ENCODE results near the gene GP2.

GP2 gene

DNA sequence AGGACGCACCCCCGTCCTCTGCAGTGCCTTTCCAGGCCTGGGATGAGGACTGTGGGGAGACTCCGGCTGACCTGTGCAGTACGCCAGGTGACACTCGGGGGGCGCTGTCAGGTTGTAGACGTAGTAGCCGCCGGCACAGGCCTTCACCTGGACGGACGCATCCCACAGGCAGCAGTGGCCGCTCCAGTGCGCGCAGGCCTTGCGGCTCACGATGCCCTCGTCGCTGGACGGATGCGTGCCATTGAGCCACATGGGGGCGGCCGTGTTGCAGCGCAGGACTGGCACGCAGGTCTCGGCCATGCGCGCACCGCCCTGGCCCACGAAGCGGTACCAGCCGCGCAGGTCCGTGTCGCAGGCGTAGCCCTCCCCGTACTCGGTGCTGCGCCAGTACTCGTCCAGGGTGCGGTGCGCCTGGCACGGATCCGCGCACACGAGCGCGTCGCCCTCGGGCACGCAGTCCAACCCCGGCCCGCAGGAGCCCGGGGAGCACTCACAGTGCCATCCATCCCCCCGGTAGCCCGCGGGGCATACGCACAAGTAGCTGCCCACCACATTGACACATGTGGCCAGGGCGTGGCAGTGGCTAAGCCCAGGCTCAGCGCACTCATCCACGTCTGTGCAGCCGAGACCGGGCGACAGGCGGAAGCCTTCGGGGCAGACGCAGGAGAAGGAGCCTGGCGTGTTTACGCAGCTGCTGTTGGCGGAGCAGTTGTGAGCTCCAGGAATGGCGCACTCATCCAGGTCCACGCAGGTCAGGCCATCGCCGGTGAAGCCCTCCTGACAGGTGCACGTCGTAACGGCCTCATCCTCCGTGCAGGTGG lies 21.3 kb upstream of the GP2 start:
- H3K9me3 ChIP-seq (ENCODE audit: insufficient read depth, low read depth, low read length), result no peaks in the 10 kb centered on the region
- H3K36me3 ChIP-seq (ENCODE audit: insufficient read depth, low read length), result no peaks in the 10 kb centered on the region
- H3K4me1 ChIP-seq (ENCODE audit: insufficient read depth, low read length), result peaks cover 3% of the 10 kb centered on the region; the same call in 1 of the 2 replicates
- H3K4me3 ChIP-seq (ENCODE audit: low read length), result no peak overlapping the region
- H3K27ac ChIP-seq (ENCODE audit: low read depth, low read length), result no peak overlapping the region
- WGBS, result 95% methylated on average over 77 of the region's 77 CpGs
- H3K9ac ChIP-seq (ENCODE audit: low read depth, low read length), result no peak overlapping the region
- H3K27me3 ChIP-seq (ENCODE audit: insufficient read depth, low read length), result no peaks in the 10 kb centered on the region

DNA sequence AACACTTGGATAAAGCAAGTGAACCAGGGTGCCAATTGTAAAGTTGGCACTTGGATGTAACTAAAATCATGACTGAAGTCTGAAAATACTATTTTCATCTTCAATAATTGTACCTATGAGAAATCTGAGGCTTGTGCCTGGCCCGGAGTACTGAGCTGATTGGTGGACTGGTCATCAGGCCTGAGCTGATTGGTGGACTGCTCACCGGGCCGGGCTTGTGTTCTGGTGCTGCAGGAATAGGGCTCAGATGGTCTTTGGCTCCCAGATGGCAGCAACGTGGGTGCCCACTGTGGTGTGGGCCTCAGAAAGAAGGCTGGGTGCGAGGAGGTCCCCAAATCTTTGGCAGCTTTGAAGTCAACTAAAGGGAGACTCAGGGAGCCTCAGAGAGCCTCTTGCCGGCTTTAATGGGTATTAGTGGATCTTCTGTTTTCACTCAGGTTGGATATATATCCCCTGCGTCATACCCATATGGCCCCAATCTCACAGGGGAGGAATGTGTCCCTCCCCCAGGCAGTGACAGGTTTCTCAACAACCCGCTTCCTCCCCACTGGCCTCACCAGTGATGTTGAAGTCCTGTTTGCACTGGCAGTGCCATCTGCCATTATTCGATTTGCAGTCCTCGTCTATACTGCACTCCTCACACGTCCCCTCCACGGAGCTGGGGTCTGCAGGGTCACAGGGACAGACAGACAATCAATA lies 20.5 kb upstream of the GP2 start:
- no peaks in the 10 kb centered on the region for H3K36me3 ChIP-seq (ENCODE audit: insufficient read depth, low read length)
- H3K9me3 ChIP-seq (ENCODE audit: insufficient read depth, low read depth, low read length), result no peaks in the 10 kb centered on the region
- no peaks in the 10 kb centered on the region for H3K4me1 ChIP-seq (ENCODE audit: insufficient read depth, low read length)
- WGBS, result 93% methylated on average over 12 of the region's 12 CpGs
- H3K4me3 ChIP-seq (ENCODE audit: low read length), result no peak overlapping the region
- H3K9ac ChIP-seq (ENCODE audit: low read depth, low read length), result no peak overlapping the region
- H3K27ac ChIP-seq (ENCODE audit: low read depth, low read length), result no peak overlapping the region
- H3K27me3 ChIP-seq (ENCODE audit: insufficient read depth, low read length), result no peaks in the 10 kb centered on the region

DNA sequence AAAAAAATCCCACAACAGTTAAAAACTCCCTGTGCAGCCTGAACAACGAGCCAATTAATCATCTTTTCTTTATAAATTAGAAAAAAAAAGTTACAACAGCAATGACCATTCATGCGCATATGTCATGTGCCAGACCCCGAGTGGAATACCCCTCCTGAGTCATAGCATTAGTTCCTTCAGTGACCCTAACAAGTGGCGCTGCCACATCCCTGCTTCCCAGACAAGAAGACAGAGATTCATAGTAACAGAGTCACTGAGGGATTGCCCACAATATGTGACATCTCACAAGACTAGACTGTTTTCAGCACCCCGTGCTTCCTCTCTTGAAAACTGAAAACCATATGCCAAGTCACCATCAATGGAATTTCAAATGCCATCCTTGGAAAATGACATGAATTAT lies 17.3 kb upstream of the GP2 start:
- Histone ChIP-seq H3K9me3 (ENCODE audit: insufficient read depth, low read depth, low read length) (no peaks in the 10 kb centered on the region), H3K4me3 (ENCODE audit: low read length) (no peak overlapping the region), H3K27ac (ENCODE audit: low read depth, low read length) (no peak overlapping the region), H3K36me3 (ENCODE audit: insufficient read depth, low read length) (no peaks in the 10 kb centered on the region), H3K4me1 (ENCODE audit: insufficient read depth, low read length) (no peaks in the 10 kb centered on the region), H3K9ac (ENCODE audit: low read depth, low read length) (no peak overlapping the region), H3K27me3 (ENCODE audit: insufficient read depth, low read length) (no peaks in the 10 kb centered on the region)
- 91% methylated on average over 5 of the region's 5 CpGs for WGBS

DNA sequence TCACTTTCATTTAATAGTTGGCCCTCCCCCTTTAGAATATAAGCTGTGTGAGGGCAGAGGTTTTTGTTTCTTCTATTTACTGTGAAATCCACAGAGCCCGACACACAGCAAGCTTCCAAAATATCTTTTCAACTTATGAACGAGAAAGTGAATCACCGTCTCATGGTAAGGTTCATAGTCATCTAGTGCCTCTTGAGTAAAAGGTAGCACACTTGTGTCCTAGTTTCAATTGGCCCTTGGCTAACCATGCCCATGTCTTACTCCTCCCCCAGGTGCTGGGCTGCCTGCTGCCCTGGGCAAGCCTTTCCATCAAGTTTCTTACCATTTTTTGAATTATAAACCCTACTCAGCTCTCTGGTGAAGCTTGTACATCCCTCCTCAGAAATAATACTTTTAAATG lies 12.4 kb upstream of the GP2 start:
- no peak overlapping the region for H3K9ac ChIP-seq (ENCODE audit: low read depth, low read length)
- no peaks in the 10 kb centered on the region for H3K27me3 ChIP-seq (ENCODE audit: insufficient read depth, low read length)
- WGBS, result 92% methylated on average over 3 of the region's 3 CpGs
- H3K27ac ChIP-seq (ENCODE audit: low read depth, low read length), result no peak overlapping the region
- H3K4me1 ChIP-seq (ENCODE audit: insufficient read depth, low read length), result no peaks in the 10 kb centered on the region
- no peaks in the 10 kb centered on the region for H3K9me3 ChIP-seq (ENCODE audit: insufficient read depth, low read depth, low read length)
- no peak overlapping the region for H3K4me3 ChIP-seq (ENCODE audit: low read length)
- H3K36me3 ChIP-seq (ENCODE audit: insufficient read depth, low read length), result no peaks in the 10 kb centered on the region

- WGBS, result 75% methylated on average over 1 of the region's 2 CpGs
- Histone ChIP-seq H3K27ac (ENCODE audit: low read depth, low read length) (no peak overlapping the region), H3K9me3 (ENCODE audit: insufficient read depth, low read depth, low read length) (no peaks in the 10 kb centered on the region), H3K4me3 (ENCODE audit: low read length) (no peak overlapping the region), H3K36me3 (ENCODE audit: insufficient read depth, low read length) (no peaks in the 10 kb centered on the region), H3K27me3 (ENCODE audit: insufficient read depth, low read length) (no peaks in the 10 kb centered on the region), H3K4me1 (ENCODE audit: insufficient read depth, low read length) (no peaks in the 10 kb centered on the region), H3K9ac (ENCODE audit: low read depth, low read length) (no peak overlapping the region)
Measured at GRCh38 chr16:20336955-20337354, 9.6 kb upstream of the GP2 start.

DNA sequence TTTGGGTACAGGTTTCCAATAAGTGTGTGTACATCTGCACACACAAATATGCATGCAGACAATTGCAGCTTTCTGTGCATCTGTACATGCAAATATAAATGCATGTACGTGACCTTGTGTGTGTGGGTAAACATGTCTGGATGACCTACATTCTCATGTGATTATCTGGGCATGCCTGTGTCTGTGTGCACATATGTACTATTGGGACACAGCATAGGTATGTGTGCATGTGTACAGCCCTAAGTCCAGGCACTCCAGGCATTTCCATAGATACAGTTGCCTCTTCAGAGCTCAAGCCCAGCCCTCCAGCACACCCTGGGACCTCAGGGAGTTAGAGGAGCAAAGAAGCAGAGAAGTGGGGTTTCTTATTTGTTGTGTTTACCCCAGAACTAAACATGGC lies 7.1 kb upstream of the GP2 start:
- WGBS, result 94% methylated on average over 1 of the region's 1 CpG
- Histone ChIP-seq H3K27ac (ENCODE audit: low read depth, low read length) (no peak overlapping the region), H3K4me3 (ENCODE audit: low read length) (no peak overlapping the region), H3K9ac (ENCODE audit: low read depth, low read length) (no peak overlapping the region), H3K9me3 (ENCODE audit: insufficient read depth, low read depth, low read length) (no peaks in the 10 kb centered on the region), H3K4me1 (ENCODE audit: insufficient read depth, low read length) (no peaks in the 10 kb centered on the region), H3K27me3 (ENCODE audit: insufficient read depth, low read length) (no peaks in the 10 kb centered on the region), H3K36me3 (ENCODE audit: insufficient read depth, low read length) (no peaks in the 10 kb centered on the region)

DNA sequence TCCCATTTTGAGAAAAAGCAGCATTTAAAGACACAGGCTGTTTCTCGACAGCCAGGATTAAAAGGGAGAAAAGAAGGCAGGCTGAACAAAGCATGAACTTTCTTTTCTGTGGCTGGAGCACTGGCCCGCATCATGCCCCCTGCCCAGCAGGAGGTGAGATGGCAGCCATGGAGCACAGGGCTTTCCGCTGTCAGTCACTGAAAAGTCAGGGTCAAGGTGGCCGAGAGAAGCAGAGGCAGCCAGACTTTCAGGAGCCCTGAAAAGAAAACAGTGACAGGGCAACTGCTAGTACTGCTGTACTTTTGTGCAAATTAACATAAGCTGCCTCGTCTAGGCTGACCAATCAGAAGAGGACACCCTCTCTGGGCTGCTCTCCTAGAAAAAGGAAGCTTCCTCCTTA lies 5.8 kb upstream of the GP2 start:
- no peak overlapping the region for H3K27ac ChIP-seq (ENCODE audit: low read depth, low read length)
- no peaks in the 10 kb centered on the region for H3K9me3 ChIP-seq (ENCODE audit: insufficient read depth, low read depth, low read length)
- no peaks in the 10 kb centered on the region for H3K36me3 ChIP-seq (ENCODE audit: insufficient read depth, low read length)
- H3K4me3 ChIP-seq (ENCODE audit: low read length), result no peak overlapping the region
- H3K27me3 ChIP-seq (ENCODE audit: insufficient read depth, low read length), result no peaks in the 10 kb centered on the region
- H3K9ac ChIP-seq (ENCODE audit: low read depth, low read length), result no peak overlapping the region
- 76% methylated on average over 5 of the region's 5 CpGs for WGBS
- no peaks in the 10 kb centered on the region for H3K4me1 ChIP-seq (ENCODE audit: insufficient read depth, low read length)

DNA sequence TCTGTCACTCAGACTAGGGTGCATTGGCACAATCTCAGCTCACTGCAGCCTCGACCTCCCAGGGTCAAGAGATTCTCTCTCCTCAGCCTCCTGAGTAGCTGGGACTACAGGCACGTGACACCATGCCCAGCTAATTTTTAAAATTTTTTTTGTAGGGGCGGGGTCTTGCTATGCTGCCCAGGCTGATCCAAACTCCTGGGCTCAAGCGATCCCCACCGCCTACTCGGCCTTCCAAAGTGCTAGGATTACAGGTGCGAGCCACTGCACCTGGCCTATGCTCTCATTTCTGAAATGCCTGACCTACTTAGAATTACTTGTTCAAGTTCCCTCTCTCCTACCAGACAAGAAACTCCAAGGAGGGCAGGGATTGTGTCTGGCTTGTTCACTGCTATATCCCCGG lies 5.1 kb upstream of the GP2 start:
- WGBS, result 94% methylated on average over 8 of the region's 8 CpGs
- Histone ChIP-seq H3K36me3 (ENCODE audit: insufficient read depth, low read length) (no peaks in the 10 kb centered on the region), H3K9me3 (ENCODE audit: insufficient read depth, low read depth, low read length) (no peaks in the 10 kb centered on the region), H3K9ac (ENCODE audit: low read depth, low read length) (no peak overlapping the region), H3K4me3 (ENCODE audit: low read length) (no peak overlapping the region), H3K4me1 (ENCODE audit: insufficient read depth, low read length) (no peaks in the 10 kb centered on the region), H3K27me3 (ENCODE audit: insufficient read depth, low read length) (no peaks in the 10 kb centered on the region), H3K27ac (ENCODE audit: low read depth, low read length) (no peak overlapping the region)

GRCh38 chr16:20331635-20332034 lies 4.3 kb upstream of the GP2 start:
- no peak overlapping the region for H3K4me3 ChIP-seq (ENCODE audit: low read length)
- no peak overlapping the region for H3K9ac ChIP-seq (ENCODE audit: low read depth, low read length)
- H3K36me3 ChIP-seq (ENCODE audit: insufficient read depth, low read length), result no peaks in the 10 kb centered on the region
- no peak overlapping the region for H3K27ac ChIP-seq (ENCODE audit: low read depth, low read length)
- no peaks in the 10 kb centered on the region for H3K9me3 ChIP-seq (ENCODE audit: insufficient read depth, low read depth, low read length)
- H3K27me3 ChIP-seq (ENCODE audit: insufficient read depth, low read length), result no peaks in the 10 kb centered on the region
- H3K4me1 ChIP-seq (ENCODE audit: insufficient read depth, low read length), result no peaks in the 10 kb centered on the region
- WGBS, result 95% methylated on average over 5 of the region's 5 CpGs

GRCh38 chr16:20329392-20330138 lies 2.3 kb upstream of the GP2 start:
- no peaks in the 10 kb centered on the region for H3K27me3 ChIP-seq (ENCODE audit: insufficient read depth, low read length)
- no peaks in the 10 kb centered on the region for H3K9me3 ChIP-seq (ENCODE audit: insufficient read depth, low read depth, low read length)
- H3K4me1 ChIP-seq (ENCODE audit: insufficient read depth, low read length), result no peaks in the 10 kb centered on the region
- no peak overlapping the region for H3K9ac ChIP-seq (ENCODE audit: low read depth, low read length)
- no peak overlapping the region for H3K4me3 ChIP-seq (ENCODE audit: low read length)
- H3K27ac ChIP-seq (ENCODE audit: low read depth, low read length), result no peak overlapping the region
- 86% methylated on average over 5 of the region's 5 CpGs for WGBS
- H3K36me3 ChIP-seq (ENCODE audit: insufficient read depth, low read length), result no peaks in the 10 kb centered on the region

DNA sequence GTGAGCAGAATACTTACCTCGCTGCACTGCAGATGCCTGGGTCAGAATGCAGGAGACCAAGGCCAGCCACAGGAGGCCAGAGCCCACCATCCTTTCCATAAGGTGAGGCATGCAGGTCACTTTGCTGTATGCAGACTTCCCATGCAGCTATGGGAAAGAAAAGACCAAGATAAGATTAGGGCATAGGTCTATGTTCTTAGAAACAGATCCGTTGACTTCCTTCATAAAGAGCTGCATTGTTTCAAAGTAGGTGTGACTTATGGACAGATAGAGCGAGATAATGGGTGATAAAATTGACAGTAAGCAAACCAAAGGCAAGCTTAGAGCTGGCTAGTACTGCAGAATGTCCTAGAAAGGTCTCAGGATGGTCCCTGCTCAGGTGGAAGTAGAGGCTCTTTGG lies 992 bp downstream of the GP2 start:
- WGBS, result 89% methylated on average over 3 of the region's 3 CpGs
- H3K27me3 ChIP-seq (ENCODE audit: insufficient read depth, low read length), result no peaks in the 10 kb centered on the region
- H3K4me1 ChIP-seq (ENCODE audit: insufficient read depth, low read length), result no peaks in the 10 kb centered on the region
- no peak overlapping the region for H3K9ac ChIP-seq (ENCODE audit: low read depth, low read length)
- H3K4me3 ChIP-seq (ENCODE audit: low read length), result no peak overlapping the region
- H3K9me3 ChIP-seq (ENCODE audit: insufficient read depth, low read depth, low read length), result no peaks in the 10 kb centered on the region
- no peaks in the 10 kb centered on the region for H3K36me3 ChIP-seq (ENCODE audit: insufficient read depth, low read length)
- H3K27ac ChIP-seq (ENCODE audit: low read depth, low read length), result no peak overlapping the region

Data from HUES64 (cell line).